Articular chondrocyte of knee joint (primary cell): ENCODE measurements around the gene EPN2. TPM values are rescaled to one million over a fixed set of nuclear protein-coding genes. Genes with fewer than 3 reads are reported as not detected.

ENCODE experiments used
- small RNA-seq: library from RNA; depleted of rRNA; stranded (forward); fragments of <200 nt; gene quantifications from one replicate; pipeline ENCODE3, GENCODE V24; 2012
- total RNA-seq: library from RNA; depleted of rRNA; stranded (reverse); fragments of >200 nt; gene quantifications from 2 replicates; pipeline ENCODE4 v1.2.3, GENCODE V29; 2012

Gene EPN2
- total RNA-seq = 29.5 and 34.3 TPM in 2 replicates

GRCh38 chr17:19237139-19237388 lies at the start of gene EPN2:
TSS of gene EPN2 (plus strand) at chr17:19237366. CDS start at chr17:19283120, 45,754 bp downstream.

GRCh38 chr17:19362277-19363113 lies 125.3 kb downstream of the EPN2 start, which contains the start of gene B9D1:
TSS of gene B9D1 (minus strand) at chr17:19362723. CDS start at chr17:19362569, 154 bp downstream.

GRCh38 chr17:19378416-19379360 lies 141.5 kb downstream of the EPN2 start, which contains the start of gene MAPK7:
TSS of gene MAPK7 (plus strand) at chr17:19378498. CDS start at chr17:19378901, 403 bp downstream.

Small RNAs within 50 kb of the gene (small RNA-seq; reads per million reads assigned to genes)
- gene MIR1180 = 2.0 reads per million, percentile 72 among the genes with 10 or more reads in this experiment

Other genes starting within 250 kb of the EPN2 start
- 6.5 and 8.0 TPM in 2 replicates for gene FAM83G, start 232.6 kb upstream of the EPN2 start, total RNA-seq
- gene GRAP, start 190.4 kb upstream of the EPN2 start, total RNA-seq = under 0.01 TPM in 1 of 2 replicates, not detected in the other
- gene GRAPL, start 109.8 kb upstream of the EPN2 start, total RNA-seq = not detected in 2 replicates
- 24.2 and 30.6 TPM in 2 replicates for gene B9D1, start 125.4 kb downstream of the EPN2 start, total RNA-seq
- gene MAPK7, start 141.1 kb downstream of the EPN2 start, total RNA-seq = 14.8 and 19.2 TPM in 2 replicates
- gene MFAP4, start 149.8 kb downstream of the EPN2 start, total RNA-seq = 3.7 and 6.8 TPM in 2 replicates
- gene RNF112, start 173.9 kb downstream of the EPN2 start, total RNA-seq = 2.6 and 3.5 TPM in 2 replicates